ENCODE measurements around the gene USP10.
"Not testable (repeated sequence)": the region's sequence is repeated elsewhere in the genome, so short reads cannot be mapped to it uniquely, and the experiment has no call there.

The USP10 gene

DNA sequence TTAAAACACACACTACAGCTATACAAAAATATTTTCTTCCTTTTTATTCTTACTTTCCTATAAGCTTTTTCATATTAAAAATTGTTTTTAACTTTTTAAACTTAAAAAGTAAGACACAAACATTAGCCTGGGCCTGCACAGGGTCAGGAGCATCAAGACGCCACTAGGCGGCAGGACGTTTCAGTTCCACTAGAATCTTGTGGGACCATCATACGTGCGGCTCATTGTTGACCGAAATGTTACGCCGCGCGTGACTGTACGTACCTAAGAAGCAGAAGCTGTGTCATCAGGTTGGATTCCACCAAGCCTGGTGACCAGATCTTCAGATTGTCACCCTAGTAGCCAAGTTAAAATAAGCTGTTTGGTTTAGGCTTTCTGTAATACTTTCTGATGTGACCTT lies 47.1 kb downstream of the USP10 start:
- Histone ChIP-seq H3K9me3 (ENCODE audit: low read length) (peaks cover 3% of the 10 kb centered on the region), H3K4me1 (ENCODE audit: insufficient read depth, low read length) (peaks cover 2% of the 10 kb centered on the region), H2AFZ (ENCODE audit: low read depth, low read length) (no peak overlapping the region), H3K27me3 (ENCODE audit: insufficient read depth, low read length) (no peaks in the 10 kb centered on the region), H3K36me3 (ENCODE audit: insufficient read depth, low read length) (peaks cover 36% of the 10 kb centered on the region), H3K4me3 (ENCODE audit: low read length) (no peak overlapping the region)

DNA sequence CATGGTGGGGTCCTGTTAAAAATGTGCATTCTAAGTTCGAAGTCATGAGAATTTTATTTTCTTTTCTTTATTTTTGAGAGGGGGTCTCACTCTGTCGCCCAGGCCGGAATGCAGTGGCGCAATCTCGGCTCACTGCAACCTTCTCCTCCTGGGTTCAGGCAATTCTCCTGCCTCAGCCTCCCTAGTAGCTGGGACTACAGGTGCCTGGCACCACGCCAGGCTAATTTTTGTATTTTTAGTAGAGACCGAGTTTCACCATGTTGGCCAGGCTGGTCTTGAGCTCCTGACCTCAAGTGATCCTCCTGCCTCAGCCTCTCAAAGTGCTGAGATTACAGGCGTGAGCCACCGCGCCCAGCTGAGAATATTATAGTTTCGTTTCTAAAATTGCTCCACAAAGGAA lies 48.4 kb downstream of the USP10 start:
- peaks cover 10% of the 10 kb centered on the region for H3K4me1 ChIP-seq (ENCODE audit: insufficient read depth, low read length)
- H3K4me3 ChIP-seq (ENCODE audit: low read length); H2AFZ ChIP-seq (ENCODE audit: low read depth, low read length); H3K9me3 ChIP-seq (ENCODE audit: low read length); H3K27me3 ChIP-seq (ENCODE audit: insufficient read depth, low read length): not testable (repeated sequence)
- peaks cover 36% of the 10 kb centered on the region for H3K36me3 ChIP-seq (ENCODE audit: insufficient read depth, low read length)

DNA sequence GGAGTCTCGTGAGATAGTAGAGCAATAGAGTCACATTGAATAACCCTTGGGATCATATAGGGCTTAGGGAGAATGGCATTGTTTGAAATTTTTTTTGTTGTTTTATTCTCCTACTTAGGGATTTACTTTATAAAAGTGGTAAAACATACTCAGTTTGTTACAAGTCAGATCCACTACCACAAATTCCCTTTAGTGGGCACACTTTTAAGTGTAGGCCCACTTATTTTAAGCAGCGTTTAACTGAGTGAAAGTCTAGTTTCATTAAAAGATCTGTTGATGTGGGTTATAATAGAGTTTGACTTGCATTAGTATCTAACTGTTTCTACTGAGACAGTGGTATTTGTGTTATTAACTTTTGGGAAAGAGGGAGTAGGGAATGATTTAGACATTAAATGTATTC lies 49.3 kb downstream of the USP10 start:
- no peak overlapping the region for H2AFZ ChIP-seq (ENCODE audit: low read depth, low read length)
- H3K27me3 ChIP-seq (ENCODE audit: insufficient read depth, low read length) = no peaks in the 10 kb centered on the region
- no peak overlapping the region for H3K4me3 ChIP-seq (ENCODE audit: low read length)
- H3K4me1 ChIP-seq (ENCODE audit: insufficient read depth, low read length) = peaks cover 10% of the 10 kb centered on the region
- H3K36me3 ChIP-seq (ENCODE audit: insufficient read depth, low read length) = peaks cover 36% of the 10 kb centered on the region
- H3K9me3 ChIP-seq (ENCODE audit: low read length) = peaks cover 3% of the 10 kb centered on the region

DNA sequence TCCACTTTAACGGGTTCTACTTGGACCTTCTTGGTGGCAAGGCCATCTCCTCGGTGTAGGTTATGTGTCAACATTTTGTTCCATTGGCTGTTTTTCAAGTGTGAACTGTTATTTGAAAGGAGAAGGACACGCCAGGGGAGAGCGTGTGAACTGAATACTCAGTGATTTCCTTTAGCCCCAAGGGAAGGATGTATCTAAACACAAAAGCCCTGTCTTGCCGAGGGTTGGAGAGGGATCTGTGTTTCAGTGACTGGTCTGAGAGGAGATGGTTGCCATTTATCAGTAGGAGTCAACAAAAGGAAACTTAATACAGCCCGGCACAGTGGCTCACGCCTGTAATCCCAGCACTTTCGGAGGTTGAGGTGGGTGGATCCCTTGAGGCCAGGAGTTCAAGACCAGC lies 50.0 kb downstream of the USP10 start:
- Histone ChIP-seq H2AFZ (ENCODE audit: low read depth, low read length) (no peak overlapping the region), H3K27me3 (ENCODE audit: insufficient read depth, low read length) (no peaks in the 10 kb centered on the region), H3K4me1 (ENCODE audit: insufficient read depth, low read length) (peaks cover 13% of the 10 kb centered on the region), H3K36me3 (ENCODE audit: insufficient read depth, low read length) (peaks cover 32% of the 10 kb centered on the region), H3K4me3 (ENCODE audit: low read length) (no peak overlapping the region), H3K9me3 (ENCODE audit: low read length) (peaks cover 3% of the 10 kb centered on the region)

DNA sequence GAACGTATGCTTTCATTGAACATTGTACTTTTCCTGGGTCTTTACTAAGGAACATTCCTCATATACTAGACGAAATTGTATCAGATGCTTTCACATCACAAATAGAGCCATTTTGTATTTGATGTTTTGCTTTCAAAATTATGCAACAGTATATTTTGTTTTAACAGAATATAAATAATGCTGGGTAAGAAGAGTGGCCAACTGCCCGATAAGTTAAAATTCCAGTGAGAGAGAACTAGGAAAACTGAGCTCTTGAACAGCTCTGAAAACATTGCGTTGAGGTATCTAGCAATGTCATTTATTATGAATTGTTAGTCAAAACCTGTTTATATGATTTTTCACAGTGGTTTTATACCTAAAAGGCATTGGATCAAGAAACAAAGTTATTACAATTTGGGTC lies 50.8 kb downstream of the USP10 start:
- Histone ChIP-seq H3K9me3 (ENCODE audit: low read length) (peaks cover 3% of the 10 kb centered on the region), H3K4me3 (ENCODE audit: low read length) (no peak overlapping the region), H3K36me3 (ENCODE audit: insufficient read depth, low read length) (peaks cover 26% of the 10 kb centered on the region), H3K27me3 (ENCODE audit: insufficient read depth, low read length) (no peaks in the 10 kb centered on the region), H2AFZ (ENCODE audit: low read depth, low read length) (no peak overlapping the region), H3K4me1 (ENCODE audit: insufficient read depth, low read length) (peaks cover 13% of the 10 kb centered on the region)

DNA sequence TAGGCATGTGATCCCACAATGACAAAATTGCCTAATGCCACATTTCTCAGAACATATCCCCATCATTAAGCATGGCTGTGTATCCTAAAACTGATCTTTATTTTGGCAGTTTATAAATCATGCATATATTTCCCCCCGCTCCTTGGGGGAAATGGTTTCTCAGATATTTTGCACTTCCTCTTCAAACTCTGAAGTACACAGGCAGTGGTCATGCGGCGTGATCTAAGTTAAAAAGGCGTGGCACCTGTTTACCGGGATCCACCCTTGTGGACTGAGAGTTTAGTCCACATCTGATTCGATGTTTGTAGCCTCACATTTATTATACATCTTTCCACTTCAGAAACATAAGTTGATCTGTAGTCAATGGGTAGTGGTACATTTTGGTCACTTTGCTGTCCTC lies 51.4 kb downstream of the USP10 start:
- no peak overlapping the region for H3K4me3 ChIP-seq (ENCODE audit: low read length)
- H2AFZ ChIP-seq (ENCODE audit: low read depth, low read length) = no peak overlapping the region
- H3K36me3 ChIP-seq (ENCODE audit: insufficient read depth, low read length) = peaks cover 20% of the 10 kb centered on the region
- no peaks in the 10 kb centered on the region for H3K27me3 ChIP-seq (ENCODE audit: insufficient read depth, low read length)
- peaks cover 13% of the 10 kb centered on the region for H3K4me1 ChIP-seq (ENCODE audit: insufficient read depth, low read length)
- H3K9me3 ChIP-seq (ENCODE audit: low read length) = peaks cover 3% of the 10 kb centered on the region

DNA sequence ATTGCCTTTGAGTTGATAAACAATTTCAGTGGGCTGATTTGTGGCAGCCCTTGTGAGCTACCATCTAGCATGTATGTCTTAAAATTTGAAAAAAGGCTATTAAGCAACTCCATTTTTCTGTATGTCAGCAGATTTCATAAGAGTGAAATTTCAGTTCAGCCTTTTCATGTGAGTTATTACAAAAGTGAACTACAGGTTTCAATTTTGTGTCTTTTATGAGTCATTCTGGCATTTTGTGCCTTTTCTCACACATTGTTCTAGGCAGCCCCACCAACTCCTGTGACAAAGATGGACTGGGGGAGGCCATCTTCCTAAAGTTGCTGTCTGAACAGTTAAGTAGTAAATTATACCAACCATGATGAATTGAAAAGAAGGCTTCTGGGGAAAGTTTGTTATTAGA lies 52.1 kb downstream of the USP10 start:
- H3K27me3 ChIP-seq (ENCODE audit: insufficient read depth, low read length) = no peaks in the 10 kb centered on the region
- H3K9me3 ChIP-seq (ENCODE audit: low read length) = peaks cover 2% of the 10 kb centered on the region
- H3K4me1 ChIP-seq (ENCODE audit: insufficient read depth, low read length) = peaks cover 13% of the 10 kb centered on the region
- H3K4me3 ChIP-seq (ENCODE audit: low read length) = no peak overlapping the region
- H3K36me3 ChIP-seq (ENCODE audit: insufficient read depth, low read length) = peaks cover 15% of the 10 kb centered on the region
- no peak overlapping the region for H2AFZ ChIP-seq (ENCODE audit: low read depth, low read length)

DNA sequence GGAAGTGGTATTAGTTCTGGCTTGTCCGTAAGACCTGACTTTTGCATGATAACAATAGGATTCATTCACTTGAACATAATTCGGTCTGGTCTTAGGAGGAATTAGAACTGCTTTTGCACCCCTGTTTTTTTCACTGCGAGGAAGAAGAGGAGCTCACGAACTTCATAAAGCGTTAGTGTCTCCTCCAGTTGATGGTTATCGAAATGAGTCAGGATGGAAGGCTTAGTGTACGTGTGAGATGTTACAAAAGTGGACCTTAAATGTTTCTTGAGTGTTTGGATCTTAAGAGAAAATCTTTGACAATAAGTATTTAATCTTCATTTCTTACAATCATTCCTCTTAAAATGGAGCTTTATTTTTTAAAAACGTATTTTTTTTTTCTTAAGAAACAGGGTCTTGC lies 52.8 kb downstream of the USP10 start:
- Histone ChIP-seq H3K4me3 (ENCODE audit: low read length) (no peak overlapping the region), H2AFZ (ENCODE audit: low read depth, low read length) (no peak overlapping the region), H3K36me3 (ENCODE audit: insufficient read depth, low read length) (peaks cover 12% of the 10 kb centered on the region), H3K9me3 (ENCODE audit: low read length) (no peaks in the 10 kb centered on the region), H3K27me3 (ENCODE audit: insufficient read depth, low read length) (no peaks in the 10 kb centered on the region), H3K4me1 (ENCODE audit: insufficient read depth, low read length) (peaks cover 13% of the 10 kb centered on the region)

DNA sequence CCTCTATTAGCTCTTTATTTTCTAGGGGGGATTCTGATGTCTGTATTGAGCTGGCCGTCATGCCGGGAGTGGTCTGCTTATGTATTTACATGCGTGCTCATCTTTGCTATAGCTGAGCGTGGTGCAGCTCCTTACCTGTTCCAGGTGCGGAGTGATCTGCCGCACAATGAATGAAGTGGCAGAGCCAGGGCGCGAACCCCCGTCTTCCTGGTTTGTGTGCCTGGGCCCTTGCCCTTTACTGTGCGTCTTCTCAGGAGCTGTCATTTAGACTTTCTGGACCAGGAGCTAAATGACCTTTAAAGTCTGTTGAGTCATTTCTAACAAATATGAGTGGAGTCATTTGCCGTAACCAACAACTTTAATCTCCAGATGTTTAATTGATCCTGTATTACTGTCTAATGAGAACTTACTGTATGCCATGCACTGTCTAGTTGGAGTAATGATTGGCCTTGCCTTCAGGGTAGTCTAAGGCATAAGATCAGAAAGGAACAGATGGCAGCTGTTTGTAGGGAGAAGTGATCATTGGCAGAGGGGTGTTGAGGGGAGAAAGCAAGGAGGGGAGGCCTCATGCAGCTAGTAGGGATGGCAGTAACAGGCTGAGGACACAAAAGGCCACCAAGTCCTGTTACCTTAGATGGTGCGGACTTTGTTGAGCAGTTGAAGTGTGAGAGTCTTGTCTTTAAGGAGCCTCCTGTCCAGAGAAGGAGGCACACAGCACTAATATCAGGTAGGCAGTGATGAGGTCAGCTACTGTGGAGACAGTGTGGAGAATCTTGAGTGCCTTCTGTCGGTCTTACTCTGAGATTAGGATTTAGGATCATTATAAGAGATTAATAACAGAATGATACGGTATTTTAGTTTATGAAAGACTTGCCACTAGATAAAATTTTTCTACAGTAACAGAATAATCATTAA lies 53.9 kb downstream of the USP10 start:
- H3K9me3 ChIP-seq (ENCODE audit: low read length) = no peaks in the 10 kb centered on the region
- H3K4me1 ChIP-seq (ENCODE audit: insufficient read depth, low read length) = peaks cover 13% of the 10 kb centered on the region
- H3K27me3 ChIP-seq (ENCODE audit: insufficient read depth, low read length) = no peaks in the 10 kb centered on the region
- no peak overlapping the region for H3K4me3 ChIP-seq (ENCODE audit: low read length)
- H3K36me3 ChIP-seq (ENCODE audit: insufficient read depth, low read length) = peaks cover 17% of the 10 kb centered on the region
- no peak overlapping the region for H2AFZ ChIP-seq (ENCODE audit: low read depth, low read length)

DNA sequence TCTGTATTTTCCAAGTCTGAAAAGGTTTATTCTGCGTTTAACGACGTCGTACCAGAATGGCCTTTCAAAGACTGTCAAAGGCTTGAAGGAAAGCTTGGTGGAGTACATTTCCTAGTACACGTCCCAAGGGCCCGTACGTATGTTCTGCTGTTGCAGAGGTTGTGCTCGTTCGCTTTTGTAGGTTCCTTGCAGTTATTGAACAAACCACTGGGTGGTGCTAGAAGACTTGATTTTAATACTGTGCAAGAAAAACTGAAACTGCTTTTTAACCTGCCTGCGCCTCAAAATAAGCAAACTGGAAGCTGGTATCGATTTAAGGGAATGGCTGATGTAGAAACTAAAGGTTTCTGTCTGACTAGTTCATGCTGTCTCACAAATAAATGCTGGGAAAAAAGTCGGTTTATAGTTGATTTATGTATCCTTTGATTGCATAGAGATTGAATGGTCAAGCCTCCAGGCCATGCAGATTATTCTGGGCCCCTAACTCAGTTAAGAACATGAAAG lies 54.6 kb downstream of the USP10 start:
- Histone ChIP-seq H3K4me1 (ENCODE audit: insufficient read depth, low read length) (peaks cover 13% of the 10 kb centered on the region), H3K9me3 (ENCODE audit: low read length) (no peaks in the 10 kb centered on the region), H2AFZ (ENCODE audit: low read depth, low read length) (no peak overlapping the region), H3K27me3 (ENCODE audit: insufficient read depth, low read length) (no peaks in the 10 kb centered on the region), H3K4me3 (ENCODE audit: low read length) (no peak overlapping the region), H3K36me3 (ENCODE audit: insufficient read depth, low read length) (peaks cover 24% of the 10 kb centered on the region)

DNA sequence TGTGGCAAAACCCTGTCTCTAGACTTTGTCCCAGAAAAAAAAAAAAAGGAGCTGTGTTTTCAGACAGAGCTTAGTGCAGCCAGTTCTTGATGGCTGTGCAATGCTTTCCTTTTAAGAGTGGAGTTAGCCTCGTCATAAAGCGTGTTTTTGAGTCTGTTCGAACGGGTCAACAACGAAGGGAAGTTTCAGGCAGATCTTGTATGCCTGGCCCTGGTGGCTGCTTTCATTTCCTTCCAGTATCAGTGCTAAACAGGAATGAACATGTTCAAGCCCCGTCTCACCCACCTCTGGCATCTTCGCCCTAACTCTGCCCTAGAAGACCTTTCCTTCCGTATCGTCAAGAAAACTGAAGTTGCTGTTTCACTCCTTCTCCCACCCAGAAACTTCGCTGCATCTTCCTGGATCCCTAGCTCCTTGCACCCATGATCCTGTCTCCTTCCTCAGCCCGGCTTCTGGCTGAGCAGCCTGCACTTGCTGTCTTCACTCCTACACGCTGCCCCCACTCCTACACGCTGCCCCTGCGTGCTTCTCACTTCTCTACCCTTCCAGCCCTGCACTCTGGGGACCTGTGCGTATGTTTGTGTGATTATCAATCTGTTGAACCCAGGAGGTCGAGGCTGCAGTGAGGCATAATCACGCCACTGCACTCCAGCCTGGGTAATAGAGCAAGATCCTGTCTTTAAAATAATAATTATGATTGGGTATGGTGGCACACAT lies 55.3 kb downstream of the USP10 start:
- peaks cover 26% of the 10 kb centered on the region for H3K36me3 ChIP-seq (ENCODE audit: insufficient read depth, low read length)

DNA sequence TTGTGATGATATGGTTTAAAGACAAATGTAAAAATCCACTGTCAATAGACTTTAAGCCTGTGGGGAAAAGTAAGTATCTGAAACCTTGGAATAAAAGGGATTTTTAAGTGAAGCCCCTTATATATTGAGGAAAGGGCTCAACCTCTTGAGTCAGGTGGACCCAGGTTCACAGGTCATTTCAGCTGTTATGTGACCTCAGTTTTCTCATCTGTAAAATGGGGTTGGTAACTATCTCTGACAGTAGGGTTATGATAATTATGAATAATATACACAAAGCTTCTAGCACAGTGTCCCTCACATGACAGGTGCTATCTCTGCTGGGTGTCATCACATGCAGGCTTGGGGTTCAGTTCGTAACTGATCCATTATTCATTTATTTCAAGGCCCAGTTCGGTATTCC lies 57.0 kb downstream of the USP10 start:
- H3K4me3 ChIP-seq (ENCODE audit: low read length) = no peak overlapping the region
- no peaks in the 10 kb centered on the region for H3K9me3 ChIP-seq (ENCODE audit: low read length)
- H3K36me3 ChIP-seq (ENCODE audit: insufficient read depth, low read length) = peaks cover 32% of the 10 kb centered on the region
- H3K4me1 ChIP-seq (ENCODE audit: insufficient read depth, low read length) = peaks cover 12% of the 10 kb centered on the region
- H2AFZ ChIP-seq (ENCODE audit: low read depth, low read length) = no peak overlapping the region
- no peaks in the 10 kb centered on the region for H3K27me3 ChIP-seq (ENCODE audit: insufficient read depth, low read length)

More for the DNA sequence above, 55.3 kb downstream of the USP10 start:
- no peak overlapping the region for H2AFZ ChIP-seq (ENCODE audit: low read depth, low read length)
- no peaks in the 10 kb centered on the region for H3K27me3 ChIP-seq (ENCODE audit: insufficient read depth, low read length)
- no peak overlapping the region for H3K4me3 ChIP-seq (ENCODE audit: low read length)
- H3K4me1 ChIP-seq (ENCODE audit: insufficient read depth, low read length) = peaks cover 13% of the 10 kb centered on the region
- no peaks in the 10 kb centered on the region for H3K9me3 ChIP-seq (ENCODE audit: low read length)

DNA sequence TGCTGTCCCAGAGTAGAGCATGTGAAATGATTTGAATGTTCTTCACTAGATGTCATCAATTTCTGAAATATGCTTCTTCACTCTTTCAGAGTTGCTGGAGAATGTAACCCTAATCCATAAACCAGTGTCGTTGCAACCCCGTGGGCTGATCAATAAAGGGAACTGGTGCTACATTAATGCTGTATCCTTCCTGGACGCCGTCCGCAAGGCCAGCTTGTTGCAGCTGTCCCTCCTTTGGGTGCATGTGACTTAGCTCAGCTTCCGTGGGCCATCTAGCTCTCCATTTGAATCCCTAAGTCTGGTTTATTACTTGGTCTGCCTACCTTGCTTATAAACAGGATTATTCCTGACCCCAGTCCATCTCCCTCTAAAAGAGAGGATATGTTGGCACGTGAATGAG lies 58.8 kb downstream of the USP10 start:
- no peaks in the 10 kb centered on the region for H3K27me3 ChIP-seq (ENCODE audit: insufficient read depth, low read length)
- no peak overlapping the region for H3K4me3 ChIP-seq (ENCODE audit: low read length)
- H3K36me3 ChIP-seq (ENCODE audit: insufficient read depth, low read length) = peaks cover 47% of the 10 kb centered on the region
- peaks cover 3% of the 10 kb centered on the region for H3K4me1 ChIP-seq (ENCODE audit: insufficient read depth, low read length)
- H2AFZ ChIP-seq (ENCODE audit: low read depth, low read length) = no peak overlapping the region
- peaks cover 2% of the 10 kb centered on the region for H3K9me3 ChIP-seq (ENCODE audit: low read length)
